ENCODE data around the gene SCP2.
"Not testable (repeated sequence)": the region's sequence is repeated elsewhere in the genome, so short reads cannot be mapped to it uniquely, and the experiment has no call there.

SCP2 gene

DNA sequence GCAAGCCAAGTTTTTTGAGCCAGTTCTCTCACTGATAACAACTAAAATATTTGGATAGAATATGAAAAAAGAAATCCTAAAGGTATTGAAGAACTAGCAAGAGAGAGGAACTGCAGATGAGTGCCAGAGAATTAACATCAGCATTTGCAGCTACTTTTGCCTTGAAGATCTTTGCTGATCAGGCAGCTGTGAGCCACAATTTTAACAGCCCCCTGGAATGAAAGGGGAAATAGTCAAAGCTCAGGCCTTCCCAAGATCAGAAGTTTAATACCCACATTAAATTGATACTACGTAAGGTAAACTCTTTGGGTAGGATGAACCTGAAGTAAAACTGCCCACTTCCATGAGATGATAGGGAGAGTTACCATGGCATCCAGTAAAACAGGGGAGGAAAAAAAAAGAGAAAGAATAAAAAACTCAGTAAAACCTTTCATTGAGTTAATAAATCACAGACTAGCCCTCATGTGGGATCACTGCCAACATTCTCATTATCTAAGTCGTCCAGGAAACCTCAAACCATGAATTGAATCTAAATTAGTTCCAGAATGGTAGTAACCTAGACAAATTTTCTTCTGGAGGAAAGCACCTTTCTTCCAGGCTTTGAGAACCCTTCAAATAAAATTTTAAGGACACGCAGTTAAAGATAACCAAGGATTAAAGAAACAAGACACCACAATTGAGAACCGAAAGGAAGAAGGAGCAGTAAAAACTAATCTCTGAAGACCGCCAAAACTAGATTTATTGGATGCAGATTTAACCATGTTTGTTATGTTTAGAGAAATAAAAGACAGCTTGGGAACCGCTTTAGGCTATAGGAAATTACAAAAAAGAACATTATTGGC, 28.3 kb downstream of the SCP2 start:
- DNase-seq: peak in 1 of 42 donors; percentile 21
- intact Hi-C loops (cut with DNase I): no loop called here

DNA sequence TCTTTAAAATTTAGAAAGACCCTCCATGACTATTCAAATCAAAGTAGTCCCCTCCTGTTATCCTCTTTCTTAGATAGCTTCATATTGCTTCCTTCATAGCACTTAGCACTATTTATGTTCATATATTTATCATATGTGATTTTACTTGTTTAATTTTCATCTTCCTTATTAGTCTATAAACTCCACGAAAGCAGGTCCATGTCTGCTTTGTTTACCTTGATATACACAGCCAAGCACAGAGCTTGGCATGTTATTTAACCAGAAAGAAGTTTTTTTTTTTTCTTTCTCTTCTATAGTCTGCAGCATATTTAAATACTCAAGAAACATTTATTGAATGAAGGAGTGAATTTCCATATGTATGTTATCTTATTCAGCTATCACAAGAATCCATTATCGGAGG, 36.0 kb downstream of the SCP2 start:
- no peak for DNase-seq
- intact Hi-C loops (cut with DNase I): no loop called here

DNA sequence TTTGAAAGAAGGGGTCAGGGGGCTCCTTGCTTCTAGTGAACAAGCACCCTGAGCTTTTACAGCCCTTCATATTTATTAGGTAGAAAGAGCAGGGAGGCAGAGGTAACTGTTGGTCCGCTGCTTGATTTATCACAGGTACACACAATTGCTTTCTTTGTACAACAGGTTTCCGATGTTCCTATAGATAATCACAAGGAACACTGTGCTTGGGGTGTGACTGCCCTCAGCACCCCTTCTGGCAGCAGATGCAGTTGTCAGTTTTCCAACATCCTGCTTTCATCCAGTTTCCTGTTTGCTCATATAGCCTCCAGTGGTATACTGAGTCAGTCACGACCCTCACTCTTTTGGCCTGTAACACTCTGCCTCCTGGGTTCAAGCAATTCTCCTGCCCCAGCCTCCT, 40.6 kb downstream of the SCP2 start:
- DNase-seq: no peak
- intact Hi-C loops (cut with DNase I): no loop called here

DNA sequence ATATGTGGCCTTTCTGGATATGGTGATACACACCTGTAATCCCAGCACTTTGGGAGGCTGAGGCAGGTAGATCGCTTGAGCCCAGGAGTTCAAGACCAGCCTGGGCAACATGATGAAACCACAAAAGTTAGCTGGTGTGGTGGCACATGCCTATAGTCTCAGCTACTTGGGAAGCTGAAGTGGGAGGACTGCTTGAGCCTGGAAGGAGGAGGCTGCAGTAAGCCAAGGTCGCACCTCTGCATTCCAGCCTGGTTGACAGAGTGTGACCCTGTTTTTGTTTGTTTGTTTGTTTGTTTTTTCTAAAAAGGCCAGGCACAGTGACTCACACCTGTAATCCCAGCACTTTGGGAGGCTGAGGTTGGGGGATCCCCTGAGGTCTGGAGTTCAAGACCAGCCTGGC, 42.2 kb downstream of the SCP2 start:
- DNase-seq; intact Hi-C loops (cut with DNase I): not testable (repeated sequence)

GRCh38 chr1:52970149-52970548, 43.1 kb downstream of the SCP2 start:
- DNase-seq: no peak
- intact Hi-C loops (cut with DNase I): no loop called here

DNA sequence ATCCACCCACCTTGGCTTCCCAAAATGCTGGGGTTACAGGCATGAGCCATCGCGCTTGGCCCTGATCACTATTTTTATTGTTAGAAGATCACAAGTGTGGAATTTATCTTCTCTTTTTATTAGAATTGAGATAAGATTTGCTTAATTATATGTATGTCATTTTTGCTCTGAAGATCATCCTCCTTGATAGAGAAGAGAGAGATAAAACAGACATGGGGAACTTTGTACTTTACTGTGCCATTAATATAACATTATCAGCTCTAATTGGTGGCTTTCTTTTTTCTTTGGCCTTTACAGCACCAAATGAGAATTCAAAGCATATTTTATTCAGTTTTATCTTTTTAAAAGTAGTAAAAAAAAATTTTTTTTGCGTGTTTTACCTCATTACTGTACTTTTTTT, 46.8 kb downstream of the SCP2 start:
- DNase-seq: no peak
- intact Hi-C loops (cut with DNase I): no loop called here

DNA sequence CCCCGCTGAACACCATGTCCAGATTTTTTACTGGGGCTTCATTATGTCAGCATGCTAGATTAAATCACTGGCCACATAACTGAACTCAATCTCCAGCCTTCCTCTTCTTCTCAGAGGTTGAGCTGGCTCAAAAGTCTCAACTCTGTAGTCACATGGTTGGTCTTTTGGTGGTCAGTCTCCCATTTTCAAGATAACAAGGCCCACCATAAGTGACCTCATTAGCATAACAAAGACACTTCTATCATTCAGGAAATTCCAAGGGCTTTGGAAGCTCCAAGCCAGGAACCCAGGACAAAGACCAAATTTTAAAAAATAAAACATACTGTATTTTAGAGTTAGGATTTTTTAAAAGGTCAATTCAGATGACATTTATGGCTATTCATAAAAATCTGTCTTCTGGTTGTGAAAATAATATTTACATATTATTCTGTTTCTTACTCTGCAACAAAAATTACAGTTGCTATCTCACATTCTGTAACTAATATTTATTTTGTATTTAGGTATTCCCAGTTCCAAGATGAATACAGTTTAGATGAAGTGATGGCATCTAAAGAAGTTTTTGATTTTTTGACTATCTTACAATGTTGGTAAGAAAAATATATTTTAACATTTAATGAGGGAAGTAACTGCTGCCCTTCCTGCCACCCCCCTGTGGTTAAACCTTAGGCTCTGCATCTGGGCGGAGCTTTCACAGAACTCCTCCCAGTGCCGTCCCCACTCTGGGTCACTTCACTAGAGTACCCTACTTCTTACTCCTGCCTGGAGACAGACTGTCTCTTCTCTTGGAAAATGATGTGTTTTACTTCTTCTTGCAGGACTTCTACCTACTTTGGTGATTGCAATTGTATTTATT, 49.3 kb downstream of the SCP2 start:
- DNase-seq: no peak
- intact Hi-C loops (cut with DNase I): no loop called here

GRCh38 chr1:52978045-52978444, 51.0 kb downstream of the SCP2 start:
- intact Hi-C loops (cut with DNase I): no loop called here
- DNase-seq: no peak

DNA sequence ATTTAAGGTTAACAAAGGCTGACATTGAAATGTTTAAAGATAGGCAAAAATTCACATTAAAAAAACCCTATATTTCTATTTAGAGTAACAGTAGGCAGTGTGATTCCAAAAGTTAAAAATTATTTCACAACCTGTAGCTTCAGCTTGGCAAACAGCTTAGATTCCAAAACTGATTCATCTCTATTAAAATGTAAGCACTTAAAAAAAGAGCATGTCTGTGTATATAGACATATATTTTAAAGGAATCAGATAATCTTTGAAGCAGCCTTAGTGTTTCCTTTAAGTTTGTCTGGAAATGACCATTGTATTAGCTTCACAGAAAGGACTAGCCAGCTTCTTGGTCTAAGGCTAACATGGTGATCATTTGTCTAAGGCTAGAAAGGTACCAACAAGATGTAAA, 65.7 kb downstream of the SCP2 start:
- intact Hi-C loops (cut with DNase I); DNase-seq: not testable (repeated sequence)

DNA sequence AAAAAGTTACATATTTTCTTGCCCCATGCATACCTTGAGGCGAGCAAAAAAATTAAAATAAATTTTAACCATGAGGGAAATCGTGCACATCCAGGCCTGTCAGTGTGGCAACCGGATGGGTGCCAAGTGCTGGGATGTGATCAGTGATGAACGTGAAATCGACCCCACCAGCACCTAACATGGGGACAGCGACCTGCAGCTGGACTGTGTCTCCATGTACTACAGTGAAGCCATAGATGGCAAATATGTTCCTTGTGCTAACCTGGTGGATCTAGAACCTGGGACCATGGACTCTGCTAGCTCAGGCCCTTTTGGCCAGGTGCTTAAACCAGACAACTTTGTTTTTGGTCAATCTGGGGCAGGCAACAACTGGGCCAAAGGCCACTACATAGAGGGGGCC, 67.6 kb downstream of the SCP2 start:
- DNase-seq: no peak
- intact Hi-C loops (cut with DNase I): no loop called here

GRCh38 chr1:52996653-52997052, 69.6 kb downstream of the SCP2 start:
- intact Hi-C loops (cut with DNase I): no loop called here

GRCh38 chr1:53001128-53001527, 74.1 kb downstream of the SCP2 start:
- DNase-seq: no peak
- intact Hi-C loops (cut with DNase I): no loop called here

More at GRCh38 chr1:52996653-52997052, 69.6 kb downstream of the SCP2 start:
- peak in 4 of 42 donors; percentile 5 to 21 (median 19) for DNase-seq

DNA sequence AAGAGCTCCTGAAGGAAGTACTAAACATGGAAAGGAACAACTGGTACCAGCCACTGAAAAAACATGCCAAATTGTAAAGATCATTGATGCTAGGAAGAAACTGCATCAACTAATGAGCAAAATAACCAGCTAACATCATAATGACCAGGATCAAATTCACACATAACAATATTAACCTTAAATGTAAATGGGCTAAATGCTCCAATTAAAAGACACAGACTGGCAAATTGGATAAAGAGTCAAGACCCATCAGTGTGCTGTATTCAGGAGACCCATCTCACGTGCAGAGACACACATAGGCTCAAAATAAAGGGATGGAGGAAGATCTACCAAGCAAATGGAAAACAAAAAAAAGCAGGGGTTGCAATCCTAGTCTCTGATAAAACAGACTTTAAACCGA, 79.5 kb downstream of the SCP2 start:
- DNase-seq; intact Hi-C loops (cut with DNase I): not testable (repeated sequence)

DNA sequence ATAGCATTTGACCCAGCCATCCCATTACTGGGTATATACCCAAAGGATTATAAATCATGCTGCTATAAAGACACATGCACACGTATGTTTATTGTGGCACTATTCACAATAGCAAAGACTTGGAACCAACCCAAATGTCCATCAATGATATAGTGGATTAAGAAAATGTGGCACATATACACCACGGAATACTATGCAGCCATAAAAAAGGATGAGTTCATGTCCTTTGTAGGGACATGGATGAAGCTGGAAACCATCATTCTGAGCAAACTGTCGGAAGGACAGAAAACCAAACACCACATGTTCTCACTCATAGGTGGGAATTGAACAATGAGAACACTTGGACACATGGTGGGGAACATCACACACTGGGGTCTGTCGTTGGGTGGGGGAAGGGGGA, 83.2 kb downstream of the SCP2 start:
- intact Hi-C loops (cut with DNase I); DNase-seq: not testable (repeated sequence)

- intact Hi-C loops (cut with DNase I): no loop called here
- DNase-seq: no peak
Measured at GRCh38 chr1:53011175-53011574, 84.1 kb downstream of the SCP2 start.

DNA sequence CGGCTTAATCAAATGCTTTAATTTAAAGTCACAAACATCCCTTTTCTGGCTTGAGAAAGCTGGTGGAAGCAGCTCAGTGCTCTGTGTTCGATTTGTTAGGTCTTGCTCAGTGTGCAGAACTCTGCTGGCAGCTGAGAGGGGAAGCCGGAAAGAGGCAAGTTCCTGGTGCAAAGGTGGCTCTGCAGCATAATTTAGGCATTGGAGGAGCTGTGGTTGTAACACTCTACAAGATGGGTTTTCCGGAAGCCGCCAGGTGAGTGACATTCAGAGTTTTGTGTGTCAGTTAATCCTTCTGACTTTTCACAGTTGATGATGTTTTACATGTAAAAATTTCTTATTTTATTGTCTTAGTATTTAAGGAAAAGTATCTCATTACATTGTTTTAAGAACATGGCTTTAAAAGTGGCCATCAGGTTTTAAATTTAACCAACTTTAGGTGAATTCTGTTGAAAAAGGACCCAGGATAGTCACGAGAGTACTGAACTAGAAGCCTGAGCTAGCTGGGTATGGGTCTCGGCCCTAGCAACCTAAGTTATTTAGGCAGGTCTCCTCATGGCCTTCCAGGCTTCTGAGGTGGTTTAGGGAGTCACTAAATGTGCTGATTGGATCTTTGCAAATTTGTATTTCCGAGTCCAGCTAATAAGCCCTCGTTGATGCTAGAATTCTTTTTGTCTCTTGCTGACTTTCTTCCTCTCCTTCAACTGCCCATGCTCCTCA, 87.9 kb downstream of the SCP2 start:
- intact Hi-C loops (cut with DNase I): no loop called here
- peak; percentile 51 to 91 (median 77) for DNase-seq

- DNase-seq: peak in 1 of 42 donors; percentile 1
- intact Hi-C loops (cut with DNase I): no loop called here
Measured at GRCh38 chr1:53015508-53015860, 88.4 kb downstream of the SCP2 start.

DNA sequence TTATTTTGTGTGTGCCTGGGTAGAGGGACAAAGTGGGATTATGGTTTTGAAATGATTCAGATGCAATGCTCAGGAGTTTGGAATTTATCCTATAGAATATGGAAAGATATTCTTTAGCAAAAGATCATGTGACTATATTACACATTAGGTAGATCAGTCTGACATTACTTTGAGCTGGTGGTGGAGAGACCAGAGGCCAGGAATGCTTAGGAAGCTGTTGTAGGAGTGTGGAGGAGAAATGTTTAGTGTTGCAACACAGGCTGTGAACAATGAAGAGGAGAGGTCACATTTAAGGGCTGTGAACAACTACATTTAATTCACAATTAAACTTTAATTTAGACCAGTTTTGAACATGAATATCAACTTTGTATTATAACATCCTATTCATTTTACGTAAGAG, 89.6 kb downstream of the SCP2 start:
- no peak for DNase-seq
- intact Hi-C loops (cut with DNase I): no loop called here

DNA sequence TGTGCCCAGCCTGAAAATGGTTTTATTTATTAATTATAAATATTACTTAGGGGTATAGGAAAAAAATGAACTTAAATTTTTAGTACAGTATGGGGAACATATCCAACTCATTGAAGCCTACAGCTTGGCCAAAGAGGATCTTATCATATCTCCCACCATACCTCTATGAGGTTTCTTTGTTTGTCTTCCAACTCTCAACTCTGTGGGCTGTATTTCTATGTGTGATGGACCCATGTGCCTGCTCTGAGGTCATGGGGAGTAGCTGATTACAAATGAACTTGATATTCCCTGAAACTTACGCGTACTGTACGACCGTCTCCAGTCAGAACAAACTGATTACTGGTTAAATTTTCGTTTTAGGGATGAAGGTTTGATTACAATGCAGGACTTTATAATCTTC, 93.5 kb downstream of the SCP2 start:
- intact Hi-C loops (cut with DNase I): no loop called here
- DNase-seq: no peak

GRCh38 chr1:53022179-53022578, 95.1 kb downstream of the SCP2 start:
- intact Hi-C loops (cut with DNase I): no loop called here
- DNase-seq: no peak

All from head of caudate nucleus (tissue), 42 donors.